ENCODE measurements around the gene SKI.

Gene SKI

DNA sequence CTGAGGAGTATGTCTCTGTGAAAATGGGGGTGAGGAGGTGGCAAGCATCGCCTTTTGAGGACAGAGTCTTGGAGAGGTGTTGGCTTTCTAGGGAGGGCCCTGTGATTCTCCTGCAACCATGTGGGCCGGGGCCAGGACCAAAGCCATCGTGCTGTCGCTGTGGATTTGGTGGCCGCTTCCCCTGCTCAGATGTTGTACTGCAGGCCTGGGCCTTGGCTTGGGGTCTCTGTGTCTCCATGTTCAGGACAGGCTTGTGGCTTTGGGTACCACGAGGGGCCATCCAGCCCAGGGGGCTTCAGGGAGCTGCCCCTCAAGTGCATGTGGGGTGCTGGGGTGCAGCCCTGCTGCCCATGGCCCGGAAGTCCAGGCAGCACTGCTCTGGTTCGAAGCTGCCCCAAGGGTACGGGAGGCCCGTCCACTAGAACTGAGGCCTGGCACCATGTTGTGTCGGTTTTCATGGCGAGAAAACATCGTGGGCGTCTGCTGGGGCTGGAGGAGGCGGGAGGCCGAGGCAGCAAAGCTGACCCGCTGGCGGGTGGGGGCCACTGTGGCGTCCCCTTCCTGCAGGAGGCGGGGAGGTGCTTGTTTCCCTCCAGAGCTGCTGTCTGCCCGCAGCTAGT lies 55.4 kb downstream of the SKI start:
- Histone ChIP-seq H3K36me3 (ENCODE audit: insufficient read depth, low read length) (peaks cover 11% of the 10 kb centered on the region), H3K9ac (ENCODE audit: low read depth, low read length) (no peak overlapping the region), H3K9me3 (replicated peaks; ENCODE audit: low read length) (no peaks in the 10 kb centered on the region), H3K4me2 (ENCODE audit: low read length) (no peak overlapping the region), H3K4me1 (ENCODE audit: control insufficient read depth, insufficient read depth, low read length) (peaks cover 17% of the 10 kb centered on the region), H3K4me3 (ENCODE audit: low read length) (no peak overlapping the region), H3K27me3 (ENCODE audit: control insufficient read depth, insufficient read depth, low read length) (no peaks in the 10 kb centered on the region)

DNA sequence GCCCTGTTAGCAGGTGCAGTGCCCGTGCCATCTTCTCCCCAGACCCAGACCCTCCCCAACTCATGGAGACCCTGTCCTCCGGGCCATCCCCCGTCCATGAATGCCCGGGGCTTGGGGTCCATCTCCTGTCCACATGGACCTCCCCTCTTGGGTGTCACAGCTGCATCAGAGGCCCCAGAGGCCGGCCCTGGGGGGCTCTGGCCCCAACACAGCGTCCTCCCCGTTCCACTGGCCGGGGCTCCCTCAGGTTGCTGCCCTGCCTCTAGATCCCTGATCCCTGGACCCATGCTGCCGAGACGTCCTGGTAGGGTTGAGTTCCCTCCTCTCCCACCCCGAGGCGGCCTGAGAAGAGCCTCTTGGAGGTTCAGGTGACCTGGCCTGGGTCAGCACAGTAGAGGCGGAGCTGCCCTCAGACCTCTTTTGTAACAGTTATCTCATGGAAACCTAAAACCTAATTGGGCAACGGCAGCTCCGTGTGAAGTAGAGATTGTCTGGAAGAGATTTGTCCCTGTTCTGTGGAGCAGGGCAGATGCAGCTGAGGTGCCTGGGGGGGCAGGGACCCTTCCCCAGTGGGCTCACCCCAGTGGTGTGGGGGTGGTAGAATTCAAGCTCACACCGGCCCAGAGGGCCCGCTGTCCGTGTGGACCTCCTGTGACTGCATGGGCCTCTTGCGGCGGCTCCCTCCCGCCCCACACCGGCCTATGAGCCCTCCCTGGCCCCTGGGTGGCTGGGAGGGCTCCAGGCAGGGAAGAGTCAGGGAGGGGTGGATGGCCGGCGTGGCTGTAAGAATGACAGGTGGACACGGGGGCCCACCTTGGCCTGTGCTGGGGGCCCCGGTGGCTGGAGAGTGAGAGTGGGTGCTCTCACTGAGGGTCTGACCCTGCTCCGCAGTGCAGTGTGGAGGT lies 56.1 kb downstream of the SKI start:
- Histone ChIP-seq H3K4me3 (ENCODE audit: low read length) (no peak overlapping the region), H3K4me1 (ENCODE audit: control insufficient read depth, insufficient read depth, low read length) (peaks cover 17% of the 10 kb centered on the region), H3K27me3 (ENCODE audit: control insufficient read depth, insufficient read depth, low read length) (no peaks in the 10 kb centered on the region), H3K9ac (ENCODE audit: low read depth, low read length) (no peak overlapping the region), H3K4me2 (ENCODE audit: low read length) (no peak overlapping the region), H3K36me3 (ENCODE audit: insufficient read depth, low read length) (peaks cover 11% of the 10 kb centered on the region), H3K9me3 (replicated peaks; ENCODE audit: low read length) (no peaks in the 10 kb centered on the region)

DNA sequence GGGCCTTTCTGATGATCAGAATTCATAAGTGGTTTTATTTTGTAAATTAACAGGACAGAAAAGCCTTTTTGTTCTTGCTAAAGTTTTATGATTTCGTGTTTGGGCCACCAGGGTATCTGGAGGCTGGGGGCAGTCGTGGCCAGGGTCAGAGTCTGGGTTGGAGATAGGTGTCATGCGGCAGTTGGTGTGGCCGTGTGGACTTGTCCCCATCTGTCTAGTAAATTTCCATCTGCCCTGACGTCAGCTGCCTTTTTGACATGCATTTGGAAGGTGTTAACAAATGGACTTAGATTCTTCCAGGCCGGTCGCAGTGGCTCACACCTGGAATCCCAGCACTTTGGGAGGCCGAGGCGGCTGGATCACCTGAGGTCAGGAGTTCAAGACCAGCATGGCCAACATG lies 56.8 kb downstream of the SKI start:
- Histone ChIP-seq H3K36me3 (ENCODE audit: insufficient read depth, low read length) (peaks cover 11% of the 10 kb centered on the region), H3K9ac (ENCODE audit: low read depth, low read length) (no peak overlapping the region), H3K9me3 (replicated peaks; ENCODE audit: low read length) (no peaks in the 10 kb centered on the region), H3K4me3 (ENCODE audit: low read length) (no peak overlapping the region), H3K27me3 (ENCODE audit: control insufficient read depth, insufficient read depth, low read length) (no peaks in the 10 kb centered on the region), H3K4me2 (ENCODE audit: low read length) (no peak overlapping the region), H3K4me1 (ENCODE audit: control insufficient read depth, insufficient read depth, low read length) (peaks cover 16% of the 10 kb centered on the region)

DNA sequence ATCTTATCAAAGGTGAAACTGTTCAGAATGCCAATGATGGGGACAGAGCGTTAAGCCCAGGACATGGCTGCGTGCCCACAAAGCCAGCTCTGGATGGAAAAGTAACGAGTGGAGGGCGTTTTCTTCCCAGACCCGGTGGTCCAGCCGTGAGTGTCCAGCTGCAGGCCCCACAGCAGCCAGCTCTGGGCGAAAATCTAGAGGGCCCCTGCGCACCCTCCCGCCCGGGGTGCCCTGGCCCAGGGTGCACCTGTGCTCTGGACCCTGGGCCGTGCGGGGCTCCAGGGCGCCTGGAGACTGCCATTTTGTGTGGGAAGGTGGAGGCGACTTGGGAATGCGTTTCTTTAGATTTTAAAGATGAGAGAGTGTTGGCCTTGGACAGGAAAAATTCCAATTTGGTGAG lies 58.8 kb downstream of the SKI start:
- H3K4me3 ChIP-seq (ENCODE audit: low read length), result no peak overlapping the region
- H3K27me3 ChIP-seq (ENCODE audit: control insufficient read depth, insufficient read depth, low read length), result no peaks in the 10 kb centered on the region
- H3K4me1 ChIP-seq (ENCODE audit: control insufficient read depth, insufficient read depth, low read length), result peaks cover 33% of the 10 kb centered on the region
- no peak overlapping the region for H3K9ac ChIP-seq (ENCODE audit: low read depth, low read length)
- H3K36me3 ChIP-seq (ENCODE audit: insufficient read depth, low read length), result peaks cover 11% of the 10 kb centered on the region
- H3K4me2 ChIP-seq (ENCODE audit: low read length), result no peak overlapping the region
- H3K9me3 ChIP-seq (replicated peaks; ENCODE audit: low read length), result no peaks in the 10 kb centered on the region

DNA sequence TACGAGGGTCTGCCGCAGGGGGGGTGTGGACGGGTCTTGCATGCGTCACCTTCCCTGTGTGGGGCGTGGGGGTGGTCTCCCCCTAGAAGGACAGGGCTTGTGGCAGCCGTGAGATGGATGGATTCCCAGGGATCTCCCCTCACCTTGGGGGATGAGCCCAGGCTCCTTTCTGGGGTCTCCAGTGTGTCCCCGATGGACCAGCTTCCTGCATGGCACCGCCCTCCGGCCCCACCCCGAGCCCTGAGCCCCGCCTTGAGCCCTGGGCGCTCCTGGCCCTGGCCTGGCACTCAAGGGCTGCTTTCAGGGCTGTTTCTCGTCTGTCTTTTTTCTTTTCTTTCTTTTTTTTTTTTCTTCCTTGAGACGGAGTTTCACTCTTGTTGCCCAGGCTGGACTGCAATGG lies 59.5 kb downstream of the SKI start:
- Histone ChIP-seq H3K4me3 (ENCODE audit: low read length) (no peak overlapping the region), H3K4me2 (ENCODE audit: low read length) (no peak overlapping the region), H3K4me1 (ENCODE audit: control insufficient read depth, insufficient read depth, low read length) (peaks cover 40% of the 10 kb centered on the region), H3K36me3 (ENCODE audit: insufficient read depth, low read length) (peaks cover 8% of the 10 kb centered on the region), H3K9me3 (replicated peaks; ENCODE audit: low read length) (no peaks in the 10 kb centered on the region), H3K9ac (ENCODE audit: low read depth, low read length) (no peak overlapping the region), H3K27me3 (ENCODE audit: control insufficient read depth, insufficient read depth, low read length) (no peaks in the 10 kb centered on the region)

DNA sequence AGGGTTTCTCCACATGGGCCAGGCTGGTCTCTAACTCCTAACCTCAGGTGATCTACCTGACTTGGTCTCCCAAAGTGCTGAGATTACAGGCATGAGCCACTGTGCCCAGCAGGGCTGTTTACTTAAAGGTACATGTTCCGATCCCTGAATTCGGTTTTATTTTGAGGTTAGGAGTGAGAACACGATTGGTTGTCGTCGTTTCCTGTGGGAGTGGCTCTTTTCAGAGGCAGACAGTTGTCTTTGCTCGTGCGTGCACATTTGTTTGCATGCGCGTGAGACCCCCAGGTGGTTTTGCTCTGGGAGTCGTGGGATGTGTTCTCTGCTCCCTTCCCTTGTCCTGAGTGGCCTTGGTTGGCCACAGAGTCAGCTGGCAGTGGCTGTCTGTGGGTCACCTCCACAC lies 60.2 kb downstream of the SKI start:
- Histone ChIP-seq H3K4me3 (ENCODE audit: low read length) (no peak overlapping the region), H3K36me3 (ENCODE audit: insufficient read depth, low read length) (peaks cover 2% of the 10 kb centered on the region), H3K9ac (ENCODE audit: low read depth, low read length) (no peak overlapping the region), H3K4me1 (ENCODE audit: control insufficient read depth, insufficient read depth, low read length) (peaks cover 46% of the 10 kb centered on the region), H3K27me3 (ENCODE audit: control insufficient read depth, insufficient read depth, low read length) (no peaks in the 10 kb centered on the region), H3K4me2 (ENCODE audit: low read length) (no peak overlapping the region), H3K9me3 (replicated peaks; ENCODE audit: low read length) (no peaks in the 10 kb centered on the region)

DNA sequence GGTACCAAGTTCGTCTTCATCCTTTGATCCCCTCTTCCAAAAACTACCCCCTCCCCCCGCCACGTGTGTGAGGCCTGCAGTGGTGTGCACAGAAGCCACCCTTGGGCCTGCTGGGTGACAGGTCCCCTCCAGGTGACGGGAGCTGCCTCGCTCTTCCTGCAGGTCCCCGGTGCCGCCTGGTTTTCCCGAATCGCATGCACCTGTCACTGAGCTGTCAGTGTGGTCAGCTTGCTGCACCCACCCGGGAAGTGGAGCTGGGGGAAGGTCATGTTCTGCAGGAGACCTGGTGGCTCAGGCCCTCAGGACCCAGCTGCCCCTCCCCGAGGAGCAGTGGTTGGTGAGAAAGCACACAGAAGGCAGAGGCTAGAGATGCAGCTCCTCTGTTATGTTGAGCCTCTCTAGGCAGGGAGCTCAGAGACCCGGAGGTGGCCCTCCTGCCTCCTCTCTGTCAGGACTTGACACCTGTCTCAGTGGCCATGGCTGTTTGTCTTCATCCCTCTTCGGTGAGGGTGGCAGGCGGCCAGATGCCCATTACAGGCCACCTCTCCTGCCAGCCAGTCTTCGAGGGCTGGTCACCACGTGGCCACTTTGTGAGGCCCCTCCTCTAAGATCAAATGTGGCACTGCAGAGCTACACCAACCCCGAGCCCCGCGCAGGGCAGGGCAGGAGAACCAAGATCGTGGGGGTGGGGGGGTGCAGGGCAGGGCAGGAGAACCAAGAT lies 60.9 kb downstream of the SKI start:
- no peaks in the 10 kb centered on the region for H3K9me3 ChIP-seq (replicated peaks; ENCODE audit: low read length)
- no peak overlapping the region for H3K9ac ChIP-seq (ENCODE audit: low read depth, low read length)
- H3K4me3 ChIP-seq (ENCODE audit: low read length), result no peak overlapping the region
- H3K27me3 ChIP-seq (ENCODE audit: control insufficient read depth, insufficient read depth, low read length), result no peaks in the 10 kb centered on the region
- H3K36me3 ChIP-seq (ENCODE audit: insufficient read depth, low read length), result peaks cover 2% of the 10 kb centered on the region
- no peak overlapping the region for H3K4me2 ChIP-seq (ENCODE audit: low read length)
- H3K4me1 ChIP-seq (ENCODE audit: control insufficient read depth, insufficient read depth, low read length), result peaks cover 53% of the 10 kb centered on the region

DNA sequence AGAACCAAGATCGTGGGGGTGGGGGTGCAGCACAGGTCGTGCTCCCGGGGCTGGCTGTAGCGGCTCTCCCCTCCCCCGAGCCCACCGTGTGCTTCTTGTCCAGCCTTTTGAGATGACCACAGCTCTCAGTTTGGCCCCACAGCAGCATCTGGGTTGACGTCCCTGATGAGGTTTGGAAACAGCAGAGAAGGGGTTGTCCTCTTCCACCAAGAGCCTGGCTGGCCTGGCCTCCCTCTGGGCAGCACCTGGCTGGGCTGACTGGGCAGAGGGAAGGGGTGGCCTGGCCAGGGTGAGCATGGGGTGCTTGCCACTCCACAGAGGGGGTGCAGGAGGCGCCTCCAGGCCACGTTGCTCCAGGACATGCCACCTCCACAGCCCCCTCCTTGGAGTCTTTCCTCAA lies 61.5 kb downstream of the SKI start:
- Histone ChIP-seq H3K4me1 (ENCODE audit: control insufficient read depth, insufficient read depth, low read length) (peaks cover 59% of the 10 kb centered on the region), H3K9ac (ENCODE audit: low read depth, low read length) (peak overlapping the region; percentile 65), H3K9me3 (replicated peaks; ENCODE audit: low read length) (no peaks in the 10 kb centered on the region), H3K27me3 (ENCODE audit: control insufficient read depth, insufficient read depth, low read length) (no peaks in the 10 kb centered on the region), H3K36me3 (ENCODE audit: insufficient read depth, low read length) (peaks cover under 1% of the 10 kb centered on the region), H3K4me3 (ENCODE audit: low read length) (peak overlapping the region; percentile 27), H3K4me2 (ENCODE audit: low read length) (peak overlapping the region; percentile 73)

DNA sequence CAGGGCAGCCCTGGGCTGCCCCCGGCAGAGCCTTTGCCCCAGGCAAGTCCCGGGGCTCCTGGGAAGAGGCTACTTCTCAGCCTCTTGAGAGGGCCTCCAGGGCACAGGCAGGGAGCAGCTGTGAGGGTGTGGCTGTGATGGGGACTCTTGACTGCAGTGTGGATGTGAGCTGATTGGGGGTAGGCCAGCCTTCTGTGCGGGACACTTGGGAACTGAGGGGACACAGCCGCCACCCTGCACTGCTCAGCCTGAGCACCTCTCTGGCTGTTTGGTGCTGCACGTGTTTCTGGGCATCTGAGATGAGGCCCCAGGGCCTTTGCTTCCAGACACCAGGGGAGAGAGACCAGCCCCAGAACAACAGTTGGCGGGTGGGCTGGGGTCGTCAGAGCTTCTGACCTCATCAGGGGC lies 62.1 kb downstream of the SKI start:
- Histone ChIP-seq H3K4me1 (ENCODE audit: control insufficient read depth, insufficient read depth, low read length) (peaks cover 63% of the 10 kb centered on the region), H3K27me3 (ENCODE audit: control insufficient read depth, insufficient read depth, low read length) (no peaks in the 10 kb centered on the region), H3K9me3 (replicated peaks; ENCODE audit: low read length) (no peaks in the 10 kb centered on the region), H3K36me3 (ENCODE audit: insufficient read depth, low read length) (no peaks in the 10 kb centered on the region), H3K9ac (ENCODE audit: low read depth, low read length) (peak overlapping the region; percentile 65), H3K4me3 (ENCODE audit: low read length) (peak overlapping the region; percentile 27), H3K4me2 (ENCODE audit: low read length) (peak overlapping the region; percentile 73)

DNA sequence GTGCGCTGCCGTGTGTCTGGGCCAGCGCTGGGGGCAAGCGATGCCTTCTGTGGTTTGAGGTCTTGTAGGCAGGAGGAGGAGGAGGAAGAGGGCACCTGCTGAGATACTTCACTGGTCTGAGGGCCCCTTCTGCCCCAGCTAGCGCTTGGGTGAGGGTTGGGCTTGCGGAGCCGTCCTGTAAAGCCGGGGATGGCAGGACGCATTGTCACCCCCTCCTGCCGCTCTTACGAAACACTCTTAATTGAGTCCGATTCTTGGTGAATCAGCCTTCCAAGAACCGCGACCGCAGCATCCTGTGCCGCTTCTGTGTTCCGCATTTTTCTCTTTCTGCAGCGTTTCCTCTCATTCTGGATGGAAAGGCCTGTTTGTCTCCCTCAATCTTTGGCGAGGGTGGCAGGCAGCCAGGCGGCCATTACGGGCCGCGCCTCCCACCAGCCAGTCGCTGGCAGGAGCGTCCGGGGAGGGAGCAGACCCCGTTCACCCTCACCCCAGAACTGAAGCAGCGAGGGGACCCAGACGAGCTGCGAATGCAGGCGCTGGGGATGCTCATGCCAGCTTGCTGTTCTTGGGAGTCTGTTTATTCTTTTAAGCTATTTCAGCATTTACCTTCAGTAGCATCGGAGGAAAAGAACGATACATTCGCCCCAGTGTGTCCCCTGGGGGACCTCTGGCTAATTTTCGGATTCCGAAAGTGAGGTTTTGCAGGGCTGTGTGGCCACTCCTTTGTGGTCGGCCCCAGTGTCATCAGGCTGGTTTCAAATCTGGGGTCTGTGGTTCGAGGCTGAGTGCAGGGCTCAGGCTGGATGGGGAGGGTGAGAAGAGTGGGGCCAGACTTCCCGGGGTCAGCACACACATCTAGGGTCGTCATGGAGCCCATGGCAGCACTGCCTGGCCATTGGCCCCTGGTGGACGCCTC lies 62.7 kb downstream of the SKI start:
- H3K27me3 ChIP-seq (ENCODE audit: control insufficient read depth, insufficient read depth, low read length), result no peaks in the 10 kb centered on the region
- H3K9ac ChIP-seq (ENCODE audit: low read depth, low read length), result peak overlapping the region; percentile 82
- H3K36me3 ChIP-seq (ENCODE audit: insufficient read depth, low read length), result peaks cover 6% of the 10 kb centered on the region
- peak overlapping the region; percentile 88 for H3K4me2 ChIP-seq (ENCODE audit: low read length)
- H3K9me3 ChIP-seq (replicated peaks; ENCODE audit: low read length), result no peaks in the 10 kb centered on the region
- H3K4me1 ChIP-seq (ENCODE audit: control insufficient read depth, insufficient read depth, low read length), result peaks cover 63% of the 10 kb centered on the region
- peak overlapping the region; percentile 59 for H3K4me3 ChIP-seq (ENCODE audit: low read length)

DNA sequence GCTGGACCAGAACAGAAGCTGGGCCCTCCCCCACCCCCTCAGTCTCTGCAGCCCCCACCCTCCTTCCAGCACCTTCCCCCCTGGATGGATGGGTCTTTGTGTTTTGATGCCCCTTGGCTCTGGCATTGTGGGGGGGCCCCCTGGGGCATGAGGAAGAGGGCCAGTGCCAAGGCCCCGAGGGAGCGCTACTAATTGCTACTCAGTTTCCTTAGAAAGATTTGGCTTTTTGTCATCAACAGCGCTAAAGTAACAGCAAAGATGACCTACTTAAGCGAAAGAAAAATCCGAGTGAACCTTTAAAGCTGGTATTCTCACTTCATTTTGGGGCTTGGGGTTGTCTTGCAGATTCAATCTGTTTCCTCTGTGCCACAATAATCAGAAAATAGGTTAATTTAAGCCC lies 63.5 kb downstream of the SKI start:
- Histone ChIP-seq H3K9me3 (replicated peaks; ENCODE audit: low read length) (no peaks in the 10 kb centered on the region), H3K4me1 (ENCODE audit: control insufficient read depth, insufficient read depth, low read length) (peaks cover 63% of the 10 kb centered on the region), H3K9ac (ENCODE audit: low read depth, low read length) (peak overlapping the region; percentile 82), H3K4me2 (ENCODE audit: low read length) (peak overlapping the region; percentile 88), H3K36me3 (ENCODE audit: insufficient read depth, low read length) (peaks cover 7% of the 10 kb centered on the region), H3K27me3 (ENCODE audit: control insufficient read depth, insufficient read depth, low read length) (no peaks in the 10 kb centered on the region), H3K4me3 (ENCODE audit: low read length) (no peak overlapping the region)
